GM12801 (cell line): ENCODE results near the gene ARPC1B.

Experiments used
- TF ChIP-seq, protein P1 (sequence below): IDR thresholded peaks from one replicate; pipeline ENCODE4 v1.5.1; 2011; ENCODE audit warnings: control low read depth; ENCODE audit not compliant: insufficient read length; ENCODE audit errors: extremely low read depth

Gene ARPC1B

DNA sequence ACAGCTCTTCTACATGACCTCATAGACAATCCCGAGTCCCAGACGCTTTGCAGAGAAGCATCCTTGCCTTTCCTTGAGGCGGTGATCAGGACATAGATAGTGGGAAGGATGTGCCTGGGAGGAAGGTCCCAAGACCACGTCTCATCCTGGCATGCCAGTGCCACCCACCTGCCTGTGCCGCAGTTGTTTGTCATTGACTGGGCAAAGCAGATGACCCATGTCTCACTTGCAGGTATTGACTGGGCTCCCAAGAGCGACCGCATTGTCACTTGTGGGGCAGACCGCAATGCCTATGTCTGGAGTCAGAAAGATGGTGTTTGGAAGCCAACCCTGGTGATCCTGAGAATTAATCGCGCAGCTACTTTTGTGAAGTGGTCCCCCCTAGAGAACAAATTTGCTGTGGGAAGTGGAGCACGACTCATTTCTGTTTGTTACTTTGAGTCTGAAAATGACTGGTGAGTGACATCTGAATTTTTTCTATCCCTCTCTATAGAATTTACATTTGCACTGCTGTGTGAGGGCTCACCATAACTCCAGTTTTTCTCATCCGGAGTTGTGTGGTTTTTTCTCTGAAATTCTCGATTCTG, 30.4 kb upstream of the ARPC1B start:
- TF ChIP-seq, protein P1, sequence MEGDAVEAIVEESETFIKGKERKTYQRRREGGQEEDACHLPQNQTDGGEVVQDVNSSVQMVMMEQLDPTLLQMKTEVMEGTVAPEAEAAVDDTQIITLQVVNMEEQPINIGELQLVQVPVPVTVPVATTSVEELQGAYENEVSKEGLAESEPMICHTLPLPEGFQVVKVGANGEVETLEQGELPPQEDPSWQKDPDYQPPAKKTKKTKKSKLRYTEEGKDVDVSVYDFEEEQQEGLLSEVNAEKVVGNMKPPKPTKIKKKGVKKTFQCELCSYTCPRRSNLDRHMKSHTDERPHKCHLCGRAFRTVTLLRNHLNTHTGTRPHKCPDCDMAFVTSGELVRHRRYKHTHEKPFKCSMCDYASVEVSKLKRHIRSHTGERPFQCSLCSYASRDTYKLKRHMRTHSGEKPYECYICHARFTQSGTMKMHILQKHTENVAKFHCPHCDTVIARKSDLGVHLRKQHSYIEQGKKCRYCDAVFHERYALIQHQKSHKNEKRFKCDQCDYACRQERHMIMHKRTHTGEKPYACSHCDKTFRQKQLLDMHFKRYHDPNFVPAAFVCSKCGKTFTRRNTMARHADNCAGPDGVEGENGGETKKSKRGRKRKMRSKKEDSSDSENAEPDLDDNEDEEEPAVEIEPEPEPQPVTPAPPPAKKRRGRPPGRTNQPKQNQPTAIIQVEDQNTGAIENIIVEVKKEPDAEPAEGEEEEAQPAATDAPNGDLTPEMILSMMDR = no peak

DNA sequence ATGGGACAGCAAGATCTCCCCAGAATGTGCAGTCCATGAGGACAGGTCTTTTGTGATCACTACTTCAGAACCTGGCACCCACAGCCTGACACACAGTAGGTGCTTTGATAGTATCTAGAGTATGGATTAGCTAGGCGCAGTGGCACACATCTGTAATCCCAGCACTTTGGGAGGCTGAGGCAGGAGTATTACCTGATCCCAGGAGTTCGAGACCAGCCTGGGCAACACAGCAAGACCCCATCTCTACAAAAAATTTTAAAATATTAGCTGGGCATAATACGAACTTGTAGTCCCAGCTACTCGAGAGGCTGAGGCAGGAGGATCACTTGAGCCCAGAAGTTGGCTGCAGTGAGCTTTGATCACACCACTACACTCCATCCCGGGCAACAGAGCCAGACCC, 22.3 kb upstream of the ARPC1B start:
- TF ChIP-seq, protein P1 = no peak

DNA sequence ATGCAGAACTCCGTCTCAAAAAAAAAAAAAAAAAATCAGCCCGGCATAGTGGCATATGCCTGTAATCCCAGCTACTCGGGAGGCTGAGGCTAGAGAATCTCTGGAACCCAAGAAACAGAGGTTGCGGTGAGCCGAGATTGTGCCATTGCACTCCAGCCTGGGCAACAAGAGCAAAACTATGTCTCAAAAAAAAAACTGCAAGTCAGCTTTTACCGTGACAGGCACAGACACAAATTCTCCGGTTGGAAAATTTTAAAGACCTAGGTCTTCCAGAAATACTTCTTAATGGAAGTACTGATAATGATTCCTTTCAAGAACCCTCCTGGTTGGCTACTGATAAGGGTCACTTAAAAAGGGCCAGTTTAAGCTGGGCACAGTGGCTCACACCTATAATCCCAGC, 19.4 kb upstream of the ARPC1B start:
- TF ChIP-seq, protein P1 = no peak

DNA sequence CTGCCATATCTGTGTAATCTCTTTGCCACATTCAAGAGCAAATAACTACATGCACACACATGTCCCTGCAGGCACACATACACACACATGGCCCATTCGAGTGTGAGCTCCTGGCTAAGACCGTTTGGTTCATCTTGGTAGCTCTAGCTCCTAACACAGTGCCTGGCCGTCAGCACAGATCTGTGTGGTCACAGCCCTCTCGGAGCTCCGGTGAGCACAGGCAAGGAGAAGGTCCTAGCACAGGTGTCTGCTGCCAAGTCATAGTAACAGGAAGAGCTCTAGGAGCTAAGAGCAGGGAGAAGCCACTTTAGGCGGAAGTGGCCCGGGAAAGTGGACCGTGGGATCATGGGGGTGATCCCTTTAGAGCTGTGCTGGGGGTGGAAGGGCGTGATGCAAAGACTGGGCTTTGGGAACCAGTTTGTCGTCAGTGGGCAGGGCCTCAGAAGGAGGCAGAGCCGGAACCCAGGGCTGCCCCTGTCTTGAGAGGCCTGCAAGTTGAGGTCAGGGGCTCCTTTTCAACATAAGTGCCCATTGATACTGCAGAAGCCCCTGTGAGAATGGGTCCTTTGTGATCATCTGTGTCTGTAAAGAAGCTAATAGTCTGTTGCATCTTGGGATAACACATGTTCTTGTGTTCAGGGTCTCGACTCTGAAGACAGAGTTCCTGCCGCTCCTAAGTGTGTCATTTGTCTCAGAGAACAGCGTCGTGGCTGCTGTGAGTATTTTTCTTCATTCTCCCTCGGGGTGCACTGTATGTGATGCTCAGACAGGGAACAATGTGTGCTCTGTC, 16.6 kb upstream of the ARPC1B start:
- TF ChIP-seq, protein P1 = no peak

DNA sequence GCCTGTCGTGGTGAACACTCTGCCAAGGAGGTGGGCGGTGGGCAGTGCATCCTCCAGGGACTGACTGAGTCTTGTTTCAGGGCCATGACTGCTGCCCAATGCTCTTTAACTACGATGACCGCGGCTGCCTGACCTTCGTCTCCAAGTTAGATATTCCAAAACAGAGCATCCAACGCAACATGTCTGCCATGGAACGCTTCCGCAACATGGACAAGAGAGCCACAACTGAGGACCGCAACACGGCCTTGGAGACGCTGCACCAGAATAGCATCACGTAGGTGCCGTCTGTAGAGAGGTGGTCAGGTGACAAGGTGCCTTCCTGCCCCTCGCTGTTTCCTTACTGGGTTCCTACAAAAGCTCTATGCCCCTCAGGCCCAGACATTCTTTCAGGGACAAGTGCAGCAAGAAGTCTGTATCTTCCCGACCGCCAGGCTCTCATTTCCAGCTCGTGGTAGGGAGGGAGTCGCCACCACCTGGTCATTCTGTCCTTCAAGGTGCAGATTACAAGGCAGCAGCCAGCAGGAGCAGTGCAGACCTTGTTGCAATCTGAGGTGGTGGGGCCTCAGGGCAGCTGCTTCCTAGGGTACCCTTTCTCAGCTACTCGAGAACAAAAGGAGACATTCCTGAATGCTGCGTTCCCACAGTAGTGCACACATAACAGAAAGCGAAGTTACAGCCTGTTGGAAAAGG, 14.9 kb upstream of the ARPC1B start:
- TF ChIP-seq, protein P1 = no peak

DNA sequence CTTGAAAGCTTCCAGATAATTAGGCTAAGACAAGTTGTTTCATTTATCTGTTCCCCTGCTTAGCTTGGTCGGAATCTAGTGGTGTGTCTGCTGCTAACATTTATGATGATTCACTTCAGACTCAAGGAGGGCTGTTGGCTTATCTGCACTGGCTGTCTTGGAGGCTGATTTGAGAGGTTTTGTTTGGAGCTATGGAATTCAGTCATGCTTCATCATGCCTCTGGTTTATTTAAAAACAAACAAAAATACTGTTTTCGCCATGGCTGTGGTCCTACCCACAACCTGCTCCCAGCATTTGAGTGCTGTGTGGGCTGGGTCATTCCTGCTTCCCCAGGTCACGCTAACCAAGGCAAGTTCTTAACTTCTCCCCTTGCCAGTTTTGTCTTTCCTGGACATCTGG, 11.7 kb upstream of the ARPC1B start:
- TF ChIP-seq, protein P1 = no peak

DNA sequence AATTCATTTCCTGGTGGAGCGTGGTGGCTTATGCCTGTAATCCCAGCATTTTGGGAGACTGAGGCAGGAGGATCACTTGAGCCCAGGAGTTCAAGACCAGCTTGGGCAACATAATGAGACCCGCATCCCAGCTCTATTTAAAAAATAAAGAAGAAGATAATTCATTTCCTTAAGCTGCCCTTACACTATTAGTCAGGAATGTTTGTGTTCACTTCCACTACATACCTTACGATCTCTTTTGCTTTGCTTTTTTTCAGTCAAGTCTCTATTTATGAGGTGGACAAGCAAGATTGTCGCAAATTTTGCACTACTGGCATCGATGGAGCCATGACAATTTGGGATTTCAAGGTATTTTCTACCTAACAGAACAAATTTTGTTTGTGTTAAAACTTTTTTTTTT, 11.2 kb upstream of the ARPC1B start:
- TF ChIP-seq, protein P1 = no peak
